Measurements from ENCODE around the gene PPP6R2. TPM values are rescaled to one million over a fixed set of nuclear protein-coding genes. Genes with fewer than 3 reads are reported as not detected.

PPP6R2 gene
- total and polyA plus RNA-seq, 2 of the 8 experiments (the other 6 are each of a cell fraction or from before 2014, with no cell fraction given): 25.0 to 32.2 TPM

DNA sequence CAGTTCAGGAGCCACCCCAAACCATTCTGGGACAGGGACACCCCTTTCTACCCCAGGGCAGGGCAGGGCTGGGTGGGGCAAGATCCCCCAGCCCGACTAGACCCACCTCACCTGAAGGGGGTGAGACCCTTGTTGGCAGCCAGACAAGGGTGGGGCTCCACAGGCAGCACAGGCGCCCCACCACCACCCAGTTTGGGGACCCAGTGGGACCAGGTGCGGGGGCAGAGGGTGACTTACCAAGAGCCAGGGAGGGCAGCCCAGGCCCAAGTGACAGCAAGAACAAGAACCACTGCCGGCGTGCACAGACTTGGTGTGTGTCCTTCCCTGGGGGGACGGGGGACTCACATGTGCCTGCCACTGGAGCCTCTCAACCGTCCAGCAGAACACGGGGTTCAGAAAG is 140.4 kb downstream of the PPP6R2 start:
- Histone ChIP-seq H3K23me2 (ENCODE audit: low read depth, low read length) (peaks cover 4% of the 10 kb centered on the region; the same call in 1 of the 2 replicates), H3K79me1 (ENCODE audit: low read depth, low read length) (no peaks in the 10 kb centered on the region), H3K27me3 (replicated peaks in 1 of 4; ENCODE audit: control insufficient read depth in 3 of 4, extremely low read depth in 1 of 4, insufficient read depth in 3 of 4, low read length in 3 of 4) (peaks cover 1 to 20% (median 13%) of the 10 kb centered on the region in 4 experiments; a peak in 6 of 7 replicates), H2BK5ac (ENCODE audit: low read depth, low read length) (no peak overlapping the region), H3K56ac (replicated peaks; ENCODE audit: insufficient read length, low read depth, low read length) (no peak overlapping the region), H3K36me3 (ENCODE audit: control insufficient read depth in 2 of 4, insufficient read depth in 4 of 4, low read length in 3 of 4) (0 out of 8 replicates have a peak, but pooled peaks cover 0 to 2% (median 0%) of the 10 kb centered on the region in 4 experiments), H3K23ac (ENCODE audit: insufficient read length) (no peak overlapping the region), H3K4me3 (ENCODE audit: extremely low read depth in 1 of 4, insufficient read depth in 2 of 4, low read depth in 3 of 4, low read length in 4 of 4) (no peak overlapping the region), H2BK15ac (ENCODE audit: low read length) (no peak overlapping the region), H4K5ac (ENCODE audit: insufficient read length, low read depth, low read length) (no peak overlapping the region), H2BK120ac (replicated peaks; ENCODE audit: low read depth, low read length) (no peak overlapping the region), H3K4me1 (replicated peaks in 1 of 4; ENCODE audit: control insufficient read depth in 3 of 4, insufficient read depth in 4 of 4, low read length in 3 of 4) (peaks cover 0 to 5% (median 0%) of the 10 kb centered on the region in 4 experiments; a peak in 4 of 7 replicates), H3K79me2 (ENCODE audit: control insufficient read depth in 1 of 2, insufficient read depth in 2 of 2, low read length in 2 of 2) (no peaks in the 10 kb centered on the region), H3K4me2 (ENCODE audit: insufficient read depth in 1 of 2, low read depth in 2 of 2, low read length in 2 of 2) (no peak overlapping the region), H3K4ac (replicated peaks; ENCODE audit: insufficient read length, low read depth, low read length) (no peak overlapping the region), H3K27ac (ENCODE audit: low read depth, low read length) (no peak overlapping the region), H2AK5ac (ENCODE audit: low read depth, low read length) (no peak overlapping the region), H4K91ac (replicated peaks; ENCODE audit: insufficient read length, low read length) (no peak overlapping the region), H2BK12ac (ENCODE audit: low read depth, low read length) (no peak overlapping the region), H4K8ac (ENCODE audit: extremely low read depth, insufficient read depth, low read length) (no peak overlapping the region), H2BK20ac (ENCODE audit: low read length) (no peak overlapping the region), H2AFZ (ENCODE audit: low read length) (no peak overlapping the region), H4K20me1 (replicated peaks in 1 of 2; ENCODE audit: control insufficient read depth in 1 of 2, insufficient read depth in 2 of 2, low read length in 2 of 2) (peaks cover 0 to 3% of the 10 kb centered on the region in 2 experiments), H3K9me3 (ENCODE audit: insufficient read depth in 2 of 2, low read depth in 1 of 2, low read length in 1 of 2) (no peaks in the 10 kb centered on the region), H3K14ac (ENCODE audit: insufficient read length) (no peak overlapping the region), H3K18ac (ENCODE audit: extremely low read depth, low read length) (no peak overlapping the region), H3K9ac (replicated peaks in 1 of 4; ENCODE audit: extremely low read depth in 1 of 4, low read depth in 3 of 4, low read length in 3 of 4) (no peak overlapping the region)
- TF ChIP-seq EGR1 (IDR thresholded peaks at IDR 0.05; ENCODE audit: borderline replicate concordance, low read depth, low read length): no peak
- no peak for TF ChIP-seq SP2 (IDR thresholded peaks at IDR 0.05; ENCODE audit: low read length)
- no peak for TF ChIP-seq SP1 (IDR thresholded peaks at IDR 0.05; ENCODE audit: low read depth, low read length)
- TF ChIP-seq TEAD4 (IDR thresholded peaks at IDR 0.05; ENCODE audit: low read depth, low read length): no peak
- no peak for TF ChIP-seq POLR2A (IDR thresholded peaks at IDR 0.05; ENCODE audit: control extremely low read depth in 1 of 2, low read depth in 2 of 2, low read length in 2 of 2)
- no peak for TF ChIP-seq SUZ12 (IDR thresholded peaks at IDR 0.05; ENCODE audit: low read length)
- TF ChIP-seq PHF8 (conservative IDR thresholded peaks at IDR 0.05; ENCODE audit: low read depth, low read length): no peak
- TF ChIP-seq CHD1 (IDR thresholded peaks at IDR 0.05; ENCODE audit: low read depth, low read length): no peak
- TF ChIP-seq JUND (IDR thresholded peaks at IDR 0.05; ENCODE audit: low read length): no peak
- no peak for TF ChIP-seq ZNF274 (IDR thresholded peaks at IDR 0.05; ENCODE audit: borderline replicate concordance, extremely low read depth, low read length)
- POLR2A ChIA-PET (ENCODE audit: partially characterized antibody): interaction anchor here (0.9 to 4.8 kb wide), 14 partner anchors 10 to 55 kb away, joined by 3 to 21 read pairs (median 6); partner anchors contain the start of genes LMF2 and NCAPH2
- FAIRE-seq: no peak
- DNase-seq (ENCODE audit: low read depth in 1 of 2, low spot score in 2 of 2): no peak
- CTCF ChIA-PET (ENCODE audit: partially characterized antibody): interaction anchor here (1.1 to 5.6 kb wide), 4 partner anchors 10 to 80 kb away, joined by 4 to 54 read pairs (median 4); partner anchors contain the start of gene SCO2
- 94% methylated on average over 8 of the region's 8 CpGs; no CpG with 5 or more reads in 1 of the 2 experiments for WGBS, 2 experiments (ENCODE audit: extremely low coverage in 1 of 2, insufficient coverage in 1 of 2, insufficient read length in 1 of 2, insufficient replicate concordance in 2 of 2, low coverage in 1 of 2, low lambda C conversion rate in 2 of 2, missing lambda C conversion rate in 1 of 2)
